Activated CD8-positive, alpha-beta T cell treated with anti-CD3 and anti-CD28 coated beads, Interleukin-2, amount 10 ng/mL, durations not matched to agents 7 days and 5 days (primary cell): ENCODE data around the gene TMEM174. TPM values are rescaled to one million over a fixed set of nuclear protein-coding genes. Genes with fewer than 3 reads are reported as not detected.
A peak's percentile ranks its signal among the peaks of the same experiment; 100 is the strongest.

ENCODE experiments used
- ATAC-seq: fragments of 150-1000 bp; cut with Tn5 transposase; one replicate; pipeline ENCODE4 v1.10.0; 2021; ENCODE audit warnings: moderate library complexity
- CTCF ChIA-PET: fragments of 350-600 bp; sonication (Branson Sonifier 250); formaldehyde crosslinking; loops from one replicate; lab custom pipeline; 2021; ENCODE audit warnings: antibody characterized with exemption; lab: Charles Lee
- POLR2A ChIA-PET: fragments of 350-600 bp; sonication (Branson Sonifier 250); formaldehyde crosslinking; loops from one replicate; lab custom pipeline; 2021; ENCODE audit warnings: antibody characterized with exemption; lab: Charles Lee
- DNase-seq: peaks from one replicate; pipeline ENCODE4 v3.0.0-alpha.2; 2020
- H3K27ac Mint-ChIP-seq: one replicate; pipeline ENCODE4 v1.8.0; 2021; ENCODE audit warnings: mild to moderate bottlenecking, mixed read lengths
- H3K27me3 Mint-ChIP-seq: one replicate; pipeline ENCODE4 v1.8.0; 2021; ENCODE audit warnings: low read depth, mixed read lengths
- H3K36me3 Mint-ChIP-seq: one replicate; pipeline ENCODE4 v1.8.0; 2021; ENCODE audit warnings: low read depth, mixed read lengths
- H3K4me1 Mint-ChIP-seq: one replicate; pipeline ENCODE4 v1.8.0; 2021; ENCODE audit warnings: low read depth, mixed read lengths
- H3K4me3 Mint-ChIP-seq: one replicate; pipeline ENCODE4 v1.8.0; 2021; ENCODE audit warnings: mild to moderate bottlenecking, mixed read lengths
- H3K9me3 Mint-ChIP-seq: one replicate; pipeline ENCODE4 v1.8.0; 2022; ENCODE audit warnings: mixed read lengths; ENCODE audit not compliant: insufficient read depth
- total RNA-seq, 2 experiments: library from RNA; stranded (reverse); gene quantifications; one replicate each; pipeline ENCODE4 v1.2.3, GENCODE V29; 2021

The TMEM174 gene, protein sequence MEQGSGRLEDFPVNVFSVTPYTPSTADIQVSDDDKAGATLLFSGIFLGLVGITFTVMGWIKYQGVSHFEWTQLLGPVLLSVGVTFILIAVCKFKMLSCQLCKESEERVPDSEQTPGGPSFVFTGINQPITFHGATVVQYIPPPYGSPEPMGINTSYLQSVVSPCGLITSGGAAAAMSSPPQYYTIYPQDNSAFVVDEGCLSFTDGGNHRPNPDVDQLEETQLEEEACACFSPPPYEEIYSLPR
- not detected for total RNA-seq

DNA sequence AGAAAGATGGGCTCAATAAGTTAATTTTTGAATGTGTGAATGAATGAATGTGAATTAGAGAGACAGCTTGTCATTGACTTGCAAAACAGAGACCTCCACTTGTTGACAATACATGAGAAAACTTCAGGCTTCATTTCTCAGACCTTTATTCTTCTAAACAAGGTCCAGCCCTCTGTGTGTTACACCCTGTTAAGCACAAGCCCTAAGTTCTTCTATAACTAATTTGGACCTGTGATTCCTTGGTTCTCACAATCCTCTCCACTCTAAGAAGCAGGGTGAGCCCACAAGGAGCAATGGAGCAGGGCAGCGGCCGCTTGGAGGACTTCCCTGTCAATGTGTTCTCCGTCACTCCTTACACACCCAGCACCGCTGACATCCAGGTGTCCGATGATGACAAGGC is at the start of gene TMEM174:
Gene TMEM174, plus strand, starts transcription at position 243 of the 400 bp plus-strand sequence. Its CDS starts 51 bp downstream, at position 294.
- no peak for DNase-seq
- ATAC-seq: no peak
- Mint-ChIP-seq H3K27ac (no peak within 1 kb of the TSS), H3K4me1 (no peaks in the 10 kb centered on the region), H3K36me3 (no peaks in the 10 kb centered on the region), H3K9me3 (no peaks in the 10 kb centered on the region), H3K4me3 (no peak within 1 kb of the TSS), H3K27me3 (peaks cover 52% of the 10 kb centered on the region)
- CTCF ChIA-PET: no interaction called here
- POLR2A ChIA-PET: no interaction called here

DNA sequence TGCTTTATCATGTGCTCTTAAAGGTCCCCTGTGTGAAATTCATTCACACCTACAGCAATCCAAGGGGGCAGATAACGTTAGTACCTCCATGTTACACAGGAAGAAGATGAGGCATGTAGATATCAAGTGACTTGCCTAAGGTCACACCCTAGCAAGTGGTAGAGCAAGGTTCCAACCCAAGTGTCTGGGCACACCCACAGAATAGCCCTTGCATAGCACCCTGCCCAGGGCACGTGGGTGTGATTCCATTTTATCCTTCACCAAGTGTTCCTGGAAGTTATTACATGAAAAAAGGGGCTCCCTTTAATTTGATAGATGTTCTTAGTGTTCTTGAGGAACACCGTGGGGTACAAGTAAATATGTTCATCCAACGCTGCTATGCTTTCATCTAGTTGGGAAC is 47.7 kb upstream of the TMEM174 start:
- POLR2A ChIA-PET: no interaction called here

DNA sequence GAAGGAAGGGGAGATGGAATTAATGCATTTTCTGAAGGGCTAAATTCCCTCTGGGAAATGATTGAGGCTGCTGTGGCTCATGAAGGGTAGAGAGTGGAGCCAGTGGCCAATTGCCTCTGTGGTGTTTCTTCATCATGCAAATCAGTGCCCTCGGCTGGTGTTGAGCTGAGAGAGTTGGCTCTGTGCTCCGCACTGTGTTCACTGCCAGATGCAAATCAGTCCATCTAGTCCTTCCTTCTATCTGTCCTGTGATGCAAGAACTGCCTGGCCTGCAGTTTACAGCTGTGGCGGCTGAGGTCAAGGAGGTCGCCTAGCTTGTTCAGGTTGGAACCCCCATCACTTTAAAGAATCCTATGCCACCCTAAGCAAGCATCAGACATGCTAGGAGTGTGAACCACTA is 46.6 kb upstream of the TMEM174 start:
- no peak overlapping the region for H3K4me3 Mint-ChIP-seq
- ATAC-seq (no peak), DNase-seq (no peak)
- H3K9me3 Mint-ChIP-seq: no peaks in the 10 kb centered on the region
- POLR2A ChIA-PET: no interaction called here
- CTCF ChIA-PET: no interaction called here
- no peak overlapping the region for H3K27ac Mint-ChIP-seq
- peaks cover 41% of the 10 kb centered on the region for H3K27me3 Mint-ChIP-seq
- H3K36me3 Mint-ChIP-seq: no peaks in the 10 kb centered on the region
- H3K4me1 Mint-ChIP-seq: peaks cover 18% of the 10 kb centered on the region

More for the DNA sequence above, 47.7 kb upstream of the TMEM174 start:
- H3K36me3 Mint-ChIP-seq: no peaks in the 10 kb centered on the region
- no peak for ATAC-seq
- no peak overlapping the region for H3K27ac Mint-ChIP-seq
- no peak for DNase-seq
- H3K4me1 Mint-ChIP-seq: peaks cover 21% of the 10 kb centered on the region
- peaks cover 42% of the 10 kb centered on the region for H3K27me3 Mint-ChIP-seq
- CTCF ChIA-PET: no interaction called here
- H3K4me3 Mint-ChIP-seq: no peak overlapping the region
- no peaks in the 10 kb centered on the region for H3K9me3 Mint-ChIP-seq

DNA sequence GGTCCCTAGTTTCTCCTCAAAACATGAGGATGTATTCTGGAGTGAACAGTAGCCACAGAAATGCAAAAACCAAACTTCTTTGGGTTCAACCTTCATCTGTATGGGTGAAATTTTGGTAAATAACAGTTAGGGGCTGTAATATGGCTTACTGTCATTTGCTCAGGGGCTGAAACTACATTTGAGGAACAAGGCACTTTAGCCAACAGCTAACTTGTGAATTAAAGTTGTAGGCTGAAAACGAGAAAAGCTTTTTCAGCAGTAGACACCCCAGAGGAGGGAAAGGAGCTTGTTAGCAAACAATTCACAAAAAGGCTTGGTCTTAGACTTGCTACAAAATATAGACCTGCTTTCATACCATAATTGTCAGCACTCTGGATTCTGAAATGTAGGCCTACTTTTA is 46.0 kb upstream of the TMEM174 start:
- Mint-ChIP-seq H3K27me3 (peaks cover 38% of the 10 kb centered on the region), H3K4me1 (peaks cover 18% of the 10 kb centered on the region), H3K27ac (no peak overlapping the region), H3K36me3 (no peaks in the 10 kb centered on the region), H3K4me3 (no peak overlapping the region), H3K9me3 (no peaks in the 10 kb centered on the region)
- CTCF ChIA-PET: no interaction called here
- ATAC-seq: no peak
- no peak for DNase-seq
- POLR2A ChIA-PET: no interaction called here

DNA sequence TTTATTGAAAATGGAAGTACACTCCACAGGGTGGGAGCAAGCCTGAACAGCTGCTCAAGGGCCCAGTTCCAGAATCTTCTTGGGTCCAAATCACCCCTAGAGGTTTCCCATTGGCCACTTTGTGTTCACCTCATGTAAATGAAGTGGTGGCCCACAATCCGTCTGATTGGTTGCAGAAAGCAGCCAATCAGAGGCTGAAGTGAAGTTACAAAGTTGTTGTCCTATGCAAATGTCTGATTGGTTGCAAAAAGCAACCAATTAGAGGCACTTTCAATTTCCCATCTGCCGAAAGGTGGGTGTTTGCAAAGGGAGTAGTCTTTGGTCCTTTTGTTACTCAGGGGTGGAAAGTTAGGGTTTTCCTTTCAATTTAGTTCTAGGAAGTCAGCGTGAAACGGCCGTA is 43.9 kb upstream of the TMEM174 start:
- CTCF ChIA-PET: no interaction called here
- Mint-ChIP-seq H3K36me3 (no peaks in the 10 kb centered on the region), H3K4me1 (no peaks in the 10 kb centered on the region), H3K27me3 (peaks cover 41% of the 10 kb centered on the region), H3K9me3 (no peaks in the 10 kb centered on the region), H3K27ac (no peak overlapping the region), H3K4me3 (no peak overlapping the region)
- ATAC-seq: no peak
- POLR2A ChIA-PET: no interaction called here
- no peak for DNase-seq

DNA sequence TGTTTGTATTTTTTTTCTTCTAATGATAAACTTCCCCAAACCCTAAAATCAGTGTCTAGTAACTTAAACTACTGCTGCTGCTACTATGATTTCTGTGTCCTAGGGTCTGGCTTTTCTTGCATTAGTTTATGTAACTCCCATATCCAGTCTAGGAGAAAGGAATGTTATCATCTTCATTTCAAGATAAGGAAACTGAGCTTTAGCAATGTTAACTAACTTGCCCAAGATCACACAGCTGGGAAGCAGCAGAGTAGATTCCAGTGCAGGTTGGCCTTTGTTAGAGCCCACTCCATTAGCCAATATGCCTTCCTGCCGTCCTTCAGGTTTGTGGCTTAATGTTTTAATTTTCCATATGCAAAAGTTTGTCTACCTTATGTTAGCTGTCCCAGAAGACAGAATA is 42.2 kb upstream of the TMEM174 start:
- H3K27me3 Mint-ChIP-seq: peaks cover 44% of the 10 kb centered on the region
- POLR2A ChIA-PET: no interaction called here
- no peaks in the 10 kb centered on the region for H3K36me3 Mint-ChIP-seq
- H3K9me3 Mint-ChIP-seq: no peaks in the 10 kb centered on the region
- no peak overlapping the region for H3K4me3 Mint-ChIP-seq
- no peak for DNase-seq
- H3K4me1 Mint-ChIP-seq: no peaks in the 10 kb centered on the region
- H3K27ac Mint-ChIP-seq: no peak overlapping the region
- CTCF ChIA-PET: no interaction called here
- no peak for ATAC-seq

DNA sequence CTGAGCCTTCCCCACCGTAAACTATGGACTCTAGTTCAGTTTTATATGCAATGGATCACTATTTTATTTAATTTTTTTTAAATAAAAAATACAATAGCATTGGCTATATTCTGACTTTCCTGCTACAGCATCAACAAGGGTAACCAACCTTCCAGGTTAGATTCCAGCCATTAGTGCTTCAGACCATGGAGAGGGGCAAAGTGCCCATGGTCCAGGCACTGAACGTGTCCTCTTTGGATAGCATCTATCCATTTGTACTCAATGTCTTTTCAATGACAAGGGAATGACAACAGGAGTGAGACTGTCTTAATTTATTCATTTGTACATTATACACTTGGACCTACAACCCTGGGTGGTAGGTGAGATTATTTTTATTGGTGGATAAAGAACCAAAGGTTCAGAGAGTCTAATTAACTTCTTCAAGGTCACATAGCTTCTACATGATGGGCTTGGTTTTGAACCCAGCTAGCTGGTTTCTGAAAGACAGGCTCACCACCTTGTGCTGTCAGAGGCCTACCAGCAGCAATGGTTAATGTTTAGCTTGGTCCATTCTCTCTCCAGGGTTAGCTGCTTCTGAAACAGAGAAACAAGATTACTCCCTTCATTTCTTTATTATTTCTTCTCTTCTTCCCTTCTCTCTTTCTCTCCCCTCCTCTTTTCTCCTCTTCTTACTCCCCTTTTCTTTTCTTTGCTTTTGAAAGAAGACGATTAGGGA is 41.1 kb upstream of the TMEM174 start:
- H3K27ac Mint-ChIP-seq: no peak overlapping the region
- H3K36me3 Mint-ChIP-seq: no peaks in the 10 kb centered on the region
- CTCF ChIA-PET: no interaction called here
- no peaks in the 10 kb centered on the region for H3K9me3 Mint-ChIP-seq
- no peaks in the 10 kb centered on the region for H3K4me1 Mint-ChIP-seq
- H3K4me3 Mint-ChIP-seq: no peak overlapping the region
- DNase-seq: no peak
- no peak for ATAC-seq
- POLR2A ChIA-PET: no interaction called here
- H3K27me3 Mint-ChIP-seq: peaks cover 41% of the 10 kb centered on the region

DNA sequence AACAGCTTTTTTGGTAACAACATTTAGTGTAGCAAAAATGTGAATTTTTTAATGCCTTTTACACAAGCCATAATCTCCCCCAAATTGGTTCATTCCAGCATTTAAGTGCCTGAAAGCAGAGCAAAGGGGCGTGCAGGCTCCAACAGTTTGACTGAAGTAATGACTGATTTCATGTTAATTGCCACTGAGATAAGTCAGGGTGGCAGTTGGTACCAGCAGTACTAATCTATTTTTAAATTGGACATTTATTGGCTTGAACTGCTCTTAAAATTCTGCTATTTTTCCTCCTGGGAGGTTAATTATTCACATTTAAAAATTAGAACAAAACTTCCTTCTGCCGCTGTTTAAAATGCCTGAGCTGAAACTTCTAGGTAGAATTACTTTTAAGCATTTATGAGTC is 40.2 kb upstream of the TMEM174 start:
- Mint-ChIP-seq H3K4me3 (no peak overlapping the region), H3K36me3 (no peaks in the 10 kb centered on the region), H3K27me3 (peaks cover 45% of the 10 kb centered on the region), H3K27ac (no peak overlapping the region), H3K4me1 (no peaks in the 10 kb centered on the region), H3K9me3 (no peaks in the 10 kb centered on the region)
- ChIA-PET CTCF (interaction anchor here (1.0 kb wide), 1 partner anchor 84 kb away, joined by 3 read pairs; no protein-coding TSS in a partner anchor), POLR2A (no interaction called here)
- ATAC-seq (no peak), DNase-seq (no peak)

DNA sequence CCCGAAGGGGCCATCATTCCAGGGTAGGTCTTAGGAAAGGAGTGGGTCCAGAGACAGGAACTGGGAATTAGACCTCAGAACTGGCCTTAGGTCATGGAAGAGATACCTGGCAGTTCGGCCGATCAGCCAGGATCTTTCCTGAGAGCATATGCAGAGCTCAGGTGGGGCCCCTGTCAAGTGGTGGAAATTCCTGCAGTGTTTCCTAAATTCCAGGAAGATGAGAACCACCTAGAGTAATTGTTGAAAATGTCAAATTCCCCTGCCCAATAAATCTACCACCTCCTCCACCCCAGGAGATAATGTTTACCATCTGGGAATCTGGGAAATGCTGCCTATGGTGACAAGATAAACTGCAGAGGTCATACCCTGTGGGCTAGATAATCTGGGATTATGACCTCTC is 38.0 kb upstream of the TMEM174 start:
- Mint-ChIP-seq H3K27me3 (peaks cover 43% of the 10 kb centered on the region), H3K9me3 (no peaks in the 10 kb centered on the region), H3K36me3 (no peaks in the 10 kb centered on the region), H3K4me1 (no peaks in the 10 kb centered on the region), H3K4me3 (no peak overlapping the region), H3K27ac (no peak overlapping the region)
- ATAC-seq (no peak), DNase-seq (no peak)
- POLR2A ChIA-PET: no interaction called here
- CTCF ChIA-PET: no interaction called here

DNA sequence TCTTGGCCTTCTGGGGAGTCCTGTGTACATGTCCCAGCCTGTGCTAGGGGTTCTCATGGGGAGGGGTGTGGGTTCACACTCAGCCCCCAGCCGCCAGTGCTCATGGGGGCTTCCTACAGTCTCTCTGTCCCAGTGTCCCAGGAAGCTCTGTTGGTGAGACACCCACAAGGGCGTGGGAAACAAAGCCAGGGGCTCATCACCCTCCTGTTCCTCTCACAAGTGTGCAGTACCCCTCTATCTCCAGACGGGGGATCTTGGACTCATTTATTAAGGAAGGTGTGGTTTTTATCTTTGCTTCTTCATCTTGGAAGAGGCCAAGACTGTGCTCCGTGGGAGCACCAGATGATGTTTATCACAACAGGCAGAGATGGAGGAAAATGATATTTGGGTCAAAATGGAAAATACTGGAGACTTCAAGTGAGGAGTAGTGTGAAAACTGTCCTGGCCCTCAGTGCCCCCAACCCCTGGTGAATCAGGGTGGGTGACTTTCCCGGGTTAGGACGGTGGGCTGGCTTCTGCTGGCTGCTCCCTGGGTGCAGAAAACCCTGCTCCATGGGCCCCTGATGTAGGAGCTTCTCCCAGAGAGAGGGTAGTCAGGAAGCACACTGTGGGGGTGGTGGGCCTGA is 37.5 kb upstream of the TMEM174 start:
- ATAC-seq (peak; percentile 39), DNase-seq (no peak)
- ChIA-PET POLR2A (no interaction called here), CTCF (no interaction called here)
- Mint-ChIP-seq H3K27me3 (peaks cover 38% of the 10 kb centered on the region), H3K9me3 (no peaks in the 10 kb centered on the region), H3K36me3 (no peaks in the 10 kb centered on the region), H3K4me1 (no peaks in the 10 kb centered on the region), H3K4me3 (no peak overlapping the region), H3K27ac (no peak overlapping the region)

DNA sequence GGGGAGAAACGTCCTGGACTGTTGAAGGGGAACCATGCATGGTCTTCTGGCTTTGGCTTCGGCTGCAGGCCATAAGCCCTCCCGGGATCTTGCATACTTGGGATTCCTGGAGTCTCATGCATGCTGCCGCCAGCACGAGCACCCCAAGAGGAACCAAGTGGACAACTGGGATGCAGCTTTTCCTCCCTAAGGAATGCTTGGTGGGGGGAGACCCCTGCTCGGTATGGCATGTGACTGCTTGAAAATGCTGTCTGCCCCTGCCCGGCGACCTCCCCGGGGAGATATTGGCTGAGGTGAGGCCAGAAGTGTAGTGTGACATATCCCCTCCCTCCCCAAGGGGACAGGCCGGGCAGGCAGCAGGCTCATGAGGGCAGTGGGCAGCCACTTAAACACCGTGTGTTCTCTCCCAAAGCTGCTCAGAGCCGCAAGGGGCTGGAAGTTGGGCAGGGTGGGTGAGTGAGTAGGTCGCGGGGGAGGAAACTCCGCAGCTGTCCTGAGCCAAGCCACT is 36.9 kb upstream of the TMEM174 start:
- DNase-seq (no peak), ATAC-seq (no peak)
- H3K4me3 Mint-ChIP-seq: no peak overlapping the region
- H3K4me1 Mint-ChIP-seq: no peaks in the 10 kb centered on the region
- CTCF ChIA-PET: interaction anchor here (1.0 kb wide), 1 partner anchor 24 kb away, joined by 3 read pairs; no protein-coding TSS in a partner anchor
- H3K36me3 Mint-ChIP-seq: no peaks in the 10 kb centered on the region
- peaks cover 40% of the 10 kb centered on the region for H3K27me3 Mint-ChIP-seq
- POLR2A ChIA-PET: no interaction called here
- no peak overlapping the region for H3K27ac Mint-ChIP-seq
- H3K9me3 Mint-ChIP-seq: no peaks in the 10 kb centered on the region
